Measurements from ENCODE around the gene NME8. TPM values are rescaled to one million over a fixed set of nuclear protein-coding genes. Genes with fewer than 3 reads are reported as not detected.
A peak's percentile ranks its signal among the peaks of the same experiment; 100 is the strongest.

Gene NME8
- polyA plus RNA-seq, 2 of the 4 experiments (the other 2 are of a cell fraction) = not detected

- TF ChIP-seq TFCP2L1 (CRISPR knock-in tag; IDR thresholded peaks at IDR 0.05) (no peak), BCL3 (IDR thresholded peaks at IDR 0.05) (peak; percentile 33; the same call in 1 of the 3 replicates), MYC (IDR thresholded peaks at IDR 0.05; ENCODE audit: borderline replicate concordance, low read length) (peak; percentile 75; the same call in 1 of the 2 replicates), CHD4 (IDR thresholded peaks at IDR 0.05; ENCODE audit: borderline replicate concordance) (no peak), HEYL (CRISPR knock-in tag; IDR thresholded peaks at IDR 0.05) (no peak), RFX5 (IDR thresholded peaks at IDR 0.05) (no peak), NR3C1 (IDR thresholded peaks at IDR 0.05) (no peak), ZNF302 (CRISPR knock-in tag; IDR thresholded peaks at IDR 0.05) (no peak), JUNB (IDR thresholded peaks at IDR 0.05) (no peak), MAZ (IDR thresholded peaks at IDR 0.05; ENCODE audit: borderline replicate concordance, low read depth, low read length) (no peak), PHF8 (IDR thresholded peaks at IDR 0.05; ENCODE audit: borderline replicate concordance, low read depth) (peak; percentile 57; the same call in 1 of the 2 replicates), ZSCAN20 (CRISPR knock-in tag; IDR thresholded peaks at IDR 0.05) (no peak), CHD2 (IDR thresholded peaks at IDR 0.05; ENCODE audit: low read length, partially characterized antibody) (no peak), HMGXB4 (CRISPR knock-in tag; IDR thresholded peaks at IDR 0.05; ENCODE audit: borderline replicate concordance) (no peak), EHF (CRISPR knock-in tag; IDR thresholded peaks at IDR 0.05) (no peak), HOXA7 (CRISPR knock-in tag; IDR thresholded peaks at IDR 0.05) (no peak), KDM5A (IDR thresholded peaks at IDR 0.05) (no peak), RCOR1 (IDR thresholded peaks at IDR 0.05; ENCODE audit: low read depth, low read length) (no peak), ZC3H11A (IDR thresholded peaks at IDR 0.05) (no peak), NFE2L2 (conservative IDR thresholded peaks at IDR 0.05; ENCODE audit: low read length) (no peak), MAFK (IDR thresholded peaks at IDR 0.05; ENCODE audit: partially characterized antibody) (no peak), CEBPB (IDR thresholded peaks at IDR 0.05) (no peak), JUN (IDR thresholded peaks at IDR 0.05) (peak; percentile 35 to 77; a peak in 3 of 5 replicates)
- TF ChIP-seq, protein P1, sequence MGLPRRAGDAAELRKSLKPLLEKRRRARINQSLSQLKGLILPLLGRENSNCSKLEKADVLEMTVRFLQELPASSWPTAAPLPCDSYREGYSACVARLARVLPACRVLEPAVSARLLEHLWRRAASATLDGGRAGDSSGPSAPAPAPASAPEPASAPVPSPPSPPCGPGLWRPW (IDR thresholded peaks at IDR 0.05) = no peak
- TF ChIP-seq, protein P2, sequence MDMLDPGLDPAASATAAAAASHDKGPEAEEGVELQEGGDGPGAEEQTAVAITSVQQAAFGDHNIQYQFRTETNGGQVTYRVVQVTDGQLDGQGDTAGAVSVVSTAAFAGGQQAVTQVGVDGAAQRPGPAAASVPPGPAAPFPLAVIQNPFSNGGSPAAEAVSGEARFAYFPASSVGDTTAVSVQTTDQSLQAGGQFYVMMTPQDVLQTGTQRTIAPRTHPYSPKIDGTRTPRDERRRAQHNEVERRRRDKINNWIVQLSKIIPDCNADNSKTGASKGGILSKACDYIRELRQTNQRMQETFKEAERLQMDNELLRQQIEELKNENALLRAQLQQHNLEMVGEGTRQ (IDR thresholded peaks at IDR 0.05) = no peak
- TF ChIP-seq, protein P3, sequence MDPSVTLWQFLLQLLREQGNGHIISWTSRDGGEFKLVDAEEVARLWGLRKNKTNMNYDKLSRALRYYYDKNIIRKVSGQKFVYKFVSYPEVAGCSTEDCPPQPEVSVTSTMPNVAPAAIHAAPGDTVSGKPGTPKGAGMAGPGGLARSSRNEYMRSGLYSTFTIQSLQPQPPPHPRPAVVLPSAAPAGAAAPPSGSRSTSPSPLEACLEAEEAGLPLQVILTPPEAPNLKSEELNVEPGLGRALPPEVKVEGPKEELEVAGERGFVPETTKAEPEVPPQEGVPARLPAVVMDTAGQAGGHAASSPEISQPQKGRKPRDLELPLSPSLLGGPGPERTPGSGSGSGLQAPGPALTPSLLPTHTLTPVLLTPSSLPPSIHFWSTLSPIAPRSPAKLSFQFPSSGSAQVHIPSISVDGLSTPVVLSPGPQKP (IDR thresholded peaks at IDR 0.05; ENCODE audit: low read depth, low read length) = no peak
Observed at GRCh38 chr7:37920305-37920848, 72.0 kb downstream of the NME8 start, which contains the start of gene EPDR1 (continued).
